Activated T-helper 1 cell treated with anti-CD3 and anti-CD28 coated beads, Interleukin-12 subunit alpha, Interleukin-12 subunit beta, Interleukin-2, Interleukin-4 antibody, amounts not matched to agents 30 ng/mL and 10 ng/mL and 1 ng/mL, durations not matched to agents 14 hours and 24 hours and 36 hours (primary cell): ENCODE measurements around the gene DPEP2. TPM values are rescaled to one million over a fixed set of nuclear protein-coding genes. Genes with fewer than 3 reads are reported as not detected.
"Not testable (repeated sequence)": the region's sequence is repeated elsewhere in the genome, so short reads cannot be mapped to it uniquely, and the experiment has no call there.

ENCODE experiments used
- DNase-seq: peaks from one replicate; pipeline ENCODE4 v3.0.0; 2021; ENCODE audit warnings: low spot score
- H3K27ac Mint-ChIP-seq: one replicate; pipeline ENCODE4 v1.8.0; 2021; ENCODE audit warnings: mild to moderate bottlenecking, mixed read lengths
- H3K27me3 Mint-ChIP-seq: one replicate; pipeline ENCODE4 v1.8.0; 2022; ENCODE audit warnings: mild to moderate bottlenecking, moderate library complexity, mixed read lengths; ENCODE audit not compliant: insufficient read depth
- H3K36me3 Mint-ChIP-seq: one replicate; pipeline ENCODE4 v1.8.0; 2021; ENCODE audit warnings: low read depth, mixed read lengths
- H3K4me1 Mint-ChIP-seq: one replicate; pipeline ENCODE4 v1.8.0; 2021; ENCODE audit warnings: low read depth, mixed read lengths
- H3K4me3 Mint-ChIP-seq: one replicate; pipeline ENCODE4 v1.8.0; 2021; ENCODE audit warnings: mild to moderate bottlenecking, moderate library complexity, mixed read lengths
- H3K9me3 Mint-ChIP-seq: one replicate; pipeline ENCODE4 v1.8.0; 2021; ENCODE audit warnings: mixed read lengths
- intact Hi-C: fragments of 100-400 bp; cut with micrococcal nuclease; formaldehyde crosslinking; loops from one replicate; pipeline ENCODE4 v1.15.1; 2024
- total RNA-seq: library from RNA; stranded (reverse); gene quantifications from 2 replicates; pipeline ENCODE4 v1.2.3, GENCODE V29; 2022

Gene DPEP2
- total RNA-seq, 1 donor from 2014 or later, result 2.4 TPM

DNA sequence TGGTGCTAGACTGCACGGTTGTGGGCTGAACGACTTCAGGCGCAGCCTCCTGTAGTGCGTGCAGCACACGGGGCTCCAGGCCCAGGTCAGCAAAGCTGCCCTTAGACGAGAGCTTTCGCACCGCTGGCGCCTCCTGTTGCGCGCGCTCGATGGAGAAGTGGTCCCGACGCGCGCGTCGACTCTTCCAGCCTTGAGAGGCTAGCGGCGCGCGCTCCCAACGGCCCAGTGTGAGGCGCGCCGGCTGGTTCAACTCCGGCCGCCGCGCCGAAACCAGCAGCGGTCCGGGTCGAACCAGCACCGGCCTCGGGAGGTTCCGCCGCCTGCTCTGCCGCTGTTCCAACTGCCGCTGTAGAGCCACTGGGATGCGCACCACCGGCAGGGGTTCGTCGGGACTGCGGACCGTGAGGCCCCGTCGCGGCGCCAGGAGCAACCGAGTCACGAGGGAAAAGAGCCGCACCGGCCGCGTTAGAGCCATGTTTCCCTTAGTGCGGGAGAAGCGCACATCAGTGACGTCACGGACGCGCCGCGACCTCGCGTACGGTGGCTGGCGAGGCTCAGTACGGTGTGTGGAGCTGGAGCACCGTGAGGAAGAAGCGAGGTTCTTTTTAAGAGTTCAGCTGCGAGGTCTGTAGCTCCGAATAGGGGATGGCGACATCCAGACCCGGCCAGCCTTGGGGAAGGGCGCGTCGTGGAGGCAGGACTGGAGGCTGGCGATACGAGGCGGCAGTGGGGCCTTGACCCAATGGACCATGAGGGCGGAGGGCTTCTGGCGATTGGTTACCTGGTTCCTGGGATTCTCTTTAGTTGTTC lies 23.6 kb upstream of the DPEP2 start, which contains the start of the genes DDX28 and DUS2:
Gene DDX28 (minus strand): TSS at position 505 of the 810 bp plus-strand sequence. CDS start 30 bp downstream, at position 475.
Gene DUS2 (plus strand): TSS at position 557 of the 810 bp plus-strand sequence. CDS start 14,740 bp downstream, outside the sequence.
- intact Hi-C loops, result loop anchor here (1.0 kb wide), 7 partner anchors 17 to 177 kb away; partner anchors contain the start of genes NFATC3, NUTF2, PSKH1 and SLC12A4
- peaks cover 32% of the 10 kb centered on the region for H3K36me3 Mint-ChIP-seq
- peak within 1 kb of the TSS; percentile 100 for H3K4me3 Mint-ChIP-seq
- H3K27ac Mint-ChIP-seq, result peak within 1 kb of the TSS; percentile 96
- no peaks in the 10 kb centered on the region for H3K27me3 Mint-ChIP-seq
- DNase-seq, result peak; percentile 93
- H3K4me1 Mint-ChIP-seq, result peaks cover 26% of the 10 kb centered on the region
- no peaks in the 10 kb centered on the region for H3K9me3 Mint-ChIP-seq

DNA sequence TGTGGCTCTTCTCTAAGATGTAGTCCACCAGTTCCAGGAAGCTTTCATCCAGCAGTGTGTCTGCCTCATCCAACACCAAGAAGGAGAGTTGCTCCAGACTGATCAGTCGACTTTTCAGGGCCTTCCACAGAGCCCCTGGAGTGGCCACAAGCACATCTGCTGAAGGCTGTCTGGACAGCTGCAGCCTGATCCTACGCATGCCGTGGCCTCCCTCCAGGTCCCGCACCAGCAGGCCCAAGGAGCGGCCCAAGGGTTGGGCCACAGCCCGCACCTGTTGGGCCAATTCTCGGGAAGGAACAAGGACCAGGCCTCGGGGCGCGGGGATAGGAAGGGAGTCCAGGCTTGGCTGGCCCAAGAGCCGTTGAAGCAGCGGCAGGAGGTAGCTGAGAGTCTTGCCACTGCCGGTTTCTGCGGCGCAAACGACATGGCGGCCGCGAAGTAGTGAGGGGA lies 23.0 kb upstream of the DPEP2 start:
- no peak for DNase-seq
- peak overlapping the region; percentile 100 for H3K4me3 Mint-ChIP-seq
- H3K9me3 Mint-ChIP-seq, result no peaks in the 10 kb centered on the region
- intact Hi-C loops, result no loop called here
- no peaks in the 10 kb centered on the region for H3K27me3 Mint-ChIP-seq
- H3K27ac Mint-ChIP-seq, result peak overlapping the region; percentile 96
- peaks cover 26% of the 10 kb centered on the region for H3K36me3 Mint-ChIP-seq
- H3K4me1 Mint-ChIP-seq, result peaks cover 21% of the 10 kb centered on the region

DNA sequence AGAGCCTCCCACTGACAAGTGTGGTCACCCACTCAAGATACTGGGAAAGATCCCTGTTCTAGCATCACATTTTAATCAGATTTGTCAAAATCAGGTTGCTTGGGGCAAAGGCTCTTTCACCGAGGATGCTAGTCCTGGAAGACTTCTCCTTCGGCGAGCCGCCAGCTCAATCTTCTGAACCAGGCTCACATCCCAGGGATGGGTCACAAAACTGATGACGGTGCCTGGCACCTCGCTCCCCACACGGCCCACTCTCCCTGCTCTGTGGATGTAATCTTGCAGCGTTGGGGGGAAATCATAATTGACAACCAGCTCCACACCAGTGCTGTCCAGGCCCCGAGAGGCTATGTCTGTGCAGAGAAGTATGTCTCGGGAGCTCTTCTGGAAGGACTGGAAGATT lies 22.2 kb upstream of the DPEP2 start:
- Mint-ChIP-seq H3K4me1 (peaks cover 21% of the 10 kb centered on the region), H3K36me3 (peaks cover 21% of the 10 kb centered on the region), H3K27me3 (no peaks in the 10 kb centered on the region), H3K4me3 (peak overlapping the region; percentile 100), H3K27ac (peak overlapping the region; percentile 40), H3K9me3 (no peaks in the 10 kb centered on the region)
- no peak for DNase-seq
- intact Hi-C loops, result no loop called here

- Mint-ChIP-seq H3K36me3 (peaks cover 17% of the 10 kb centered on the region), H3K27ac (no peak overlapping the region), H3K27me3 (no peaks in the 10 kb centered on the region), H3K9me3 (no peaks in the 10 kb centered on the region), H3K4me3 (no peak overlapping the region), H3K4me1 (peaks cover 21% of the 10 kb centered on the region)
- intact Hi-C loops, result no loop called here
- no peak for DNase-seq
These were observed 19.9 kb upstream of the DPEP2 start for GRCh38 chr16:68019167-68019680.

DNA sequence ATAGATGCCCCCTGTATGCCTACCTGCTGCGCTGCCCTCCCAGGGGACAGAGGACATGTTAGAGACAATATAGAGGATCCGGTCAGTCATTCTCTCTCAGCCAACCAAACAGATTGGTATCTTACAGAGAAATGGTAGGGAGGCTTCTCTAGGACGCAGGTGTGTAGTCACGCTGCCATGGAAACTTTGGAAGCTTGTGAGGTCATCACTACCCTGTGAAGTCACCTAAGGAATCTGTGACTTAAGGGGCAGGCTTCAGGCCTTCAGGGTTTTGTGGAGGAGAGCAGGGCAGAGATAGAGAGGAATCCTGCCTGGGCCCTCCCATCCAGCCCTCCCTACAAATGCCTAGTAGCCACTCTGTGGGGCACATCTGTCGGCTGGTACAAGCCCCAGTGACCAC lies 16.4 kb upstream of the DPEP2 start, which contains the start of gene DPEP2NB:
Gene DPEP2NB (minus strand): TSS at position 231 of the 400 bp plus-strand sequence. CDS start 141 bp downstream, at position 90.
- intact Hi-C loops, result no loop called here
- no peak for DNase-seq
- Mint-ChIP-seq H3K9me3 (no peaks in the 10 kb centered on the region), H3K27ac (no peak within 1 kb of the TSS), H3K4me1 (peaks cover 5% of the 10 kb centered on the region), H3K36me3 (no peaks in the 10 kb centered on the region), H3K4me3 (no peak within 1 kb of the TSS), H3K27me3 (no peaks in the 10 kb centered on the region)

DNA sequence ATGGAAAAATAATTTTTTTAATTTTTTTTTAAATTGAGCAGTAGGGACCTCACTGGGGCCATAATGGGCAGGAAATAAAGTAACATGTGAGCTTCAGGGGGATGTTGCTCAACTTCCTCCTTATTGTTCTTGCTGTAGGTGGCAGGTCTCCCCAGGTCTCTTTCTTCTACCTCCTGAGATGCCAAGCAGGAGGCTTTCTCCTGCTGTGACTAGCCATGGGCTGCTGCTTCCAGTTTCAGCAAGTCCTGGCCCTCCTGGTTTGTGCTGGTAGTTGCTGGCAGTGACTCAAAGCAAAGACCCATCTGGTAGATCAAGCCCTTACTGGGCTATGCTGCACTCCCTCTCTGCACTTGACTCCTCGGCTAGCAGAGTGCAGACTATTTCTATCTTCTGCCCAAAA lies 14.2 kb upstream of the DPEP2 start:
- intact Hi-C loops, result no loop called here
- DNase-seq, result no peak
- Mint-ChIP-seq H3K36me3 (no peaks in the 10 kb centered on the region), H3K4me1 (peaks cover 4% of the 10 kb centered on the region), H3K27ac (no peak overlapping the region), H3K27me3 (no peaks in the 10 kb centered on the region), H3K4me3 (no peak overlapping the region), H3K9me3 (no peaks in the 10 kb centered on the region)

GRCh38 chr16:68009872-68010271 lies 10.6 kb upstream of the DPEP2 start:
- H3K4me1 Mint-ChIP-seq, result peaks cover 22% of the 10 kb centered on the region
- H3K27me3 Mint-ChIP-seq, H3K4me3 Mint-ChIP-seq, H3K27ac Mint-ChIP-seq, H3K36me3 Mint-ChIP-seq, H3K9me3 Mint-ChIP-seq, intact Hi-C loops, DNase-seq: not testable (repeated sequence)

DNA sequence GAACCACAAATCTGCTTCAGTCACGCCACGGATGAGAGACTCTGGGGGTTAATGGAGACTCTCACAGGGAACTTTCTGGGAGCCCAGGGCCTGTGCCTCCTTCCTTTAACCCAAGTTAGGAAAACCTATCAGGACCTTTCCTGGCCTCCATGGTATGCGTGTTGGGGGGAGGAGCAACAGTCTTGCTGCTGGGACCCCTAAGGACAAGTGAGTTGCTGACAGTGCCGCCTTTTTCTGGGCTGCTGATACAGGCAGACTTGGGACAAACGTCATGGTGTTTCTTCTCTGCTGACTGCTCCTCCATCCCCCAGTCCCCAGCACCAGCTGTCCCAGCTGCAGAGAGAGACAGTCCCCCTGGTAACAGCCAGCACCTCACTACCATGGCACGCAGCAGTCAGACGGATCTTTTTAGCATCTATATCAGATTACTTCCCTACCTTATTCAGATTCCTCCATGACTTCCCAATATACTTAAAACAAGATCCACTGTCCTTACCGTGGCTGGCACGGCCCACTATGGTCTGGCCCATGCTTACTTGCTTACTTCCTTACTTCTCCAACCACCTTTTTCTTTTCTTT lies 10.0 kb upstream of the DPEP2 start:
- intact Hi-C loops, result no loop called here
- Mint-ChIP-seq H3K27ac (no peak overlapping the region), H3K4me3 (no peak overlapping the region), H3K9me3 (no peaks in the 10 kb centered on the region), H3K27me3 (no peaks in the 10 kb centered on the region), H3K4me1 (peaks cover 24% of the 10 kb centered on the region), H3K36me3 (no peaks in the 10 kb centered on the region)
- no peak for DNase-seq

GRCh38 chr16:68005786-68006286 lies 6.6 kb upstream of the DPEP2 start:
- Mint-ChIP-seq H3K9me3 (no peaks in the 10 kb centered on the region), H3K27me3 (no peaks in the 10 kb centered on the region), H3K36me3 (no peaks in the 10 kb centered on the region), H3K27ac (peak overlapping the region; percentile 91), H3K4me3 (peak overlapping the region; percentile 48), H3K4me1 (peaks cover 20% of the 10 kb centered on the region)
- DNase-seq, result peak; percentile 42
- intact Hi-C loops, result no loop called here

DNA sequence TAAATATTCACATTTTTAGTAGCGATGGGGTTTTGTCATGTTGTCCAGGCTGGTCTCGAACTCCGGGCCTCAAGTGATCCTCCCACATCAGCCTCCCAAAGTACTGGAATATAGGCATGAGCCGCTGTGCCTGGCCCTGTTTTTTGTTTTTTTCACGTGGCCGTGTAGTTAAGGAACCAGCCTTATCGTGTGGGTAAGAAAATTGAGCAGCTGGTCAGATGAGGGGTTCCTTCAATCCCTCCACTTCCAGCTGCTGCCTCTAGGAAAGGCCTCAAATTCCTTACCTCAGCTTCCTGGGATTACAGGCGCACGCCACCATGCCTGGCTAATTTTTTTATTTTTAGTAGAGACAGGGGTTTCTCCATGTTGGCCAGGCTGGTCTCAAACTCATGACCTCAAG lies 5.9 kb upstream of the DPEP2 start:
- Mint-ChIP-seq H3K36me3 (no peaks in the 10 kb centered on the region), H3K4me3 (no peak overlapping the region), H3K27me3 (no peaks in the 10 kb centered on the region), H3K27ac (peak overlapping the region; percentile 91), H3K4me1 (peaks cover 25% of the 10 kb centered on the region), H3K9me3 (no peaks in the 10 kb centered on the region)
- intact Hi-C loops, result no loop called here
- DNase-seq, result no peak

- no peak for DNase-seq
- Mint-ChIP-seq H3K9me3 (no peaks in the 10 kb centered on the region), H3K27ac (no peak overlapping the region), H3K4me3 (no peak overlapping the region), H3K36me3 (peaks cover 2% of the 10 kb centered on the region), H3K27me3 (no peaks in the 10 kb centered on the region), H3K4me1 (peaks cover 41% of the 10 kb centered on the region)
- intact Hi-C loops, result no loop called here
These were observed 3.7 kb upstream of the DPEP2 start for GRCh38 chr16:68003031-68003430.

- H3K27ac Mint-ChIP-seq, result peak overlapping the region; percentile 72
- intact Hi-C loops, result no loop called here
These were observed 1.2 kb upstream of the DPEP2 start for GRCh38 chr16:68000450-68000849.

GRCh38 chr16:67999985-68000384 lies 701 bp upstream of the DPEP2 start:
- H3K36me3 Mint-ChIP-seq, result peaks cover 2% of the 10 kb centered on the region
- H3K4me3 Mint-ChIP-seq, result peak overlapping the region; percentile 85
- peak overlapping the region; percentile 94 for H3K27ac Mint-ChIP-seq
- peaks cover 34% of the 10 kb centered on the region for H3K4me1 Mint-ChIP-seq
- no peaks in the 10 kb centered on the region for H3K9me3 Mint-ChIP-seq
- no peaks in the 10 kb centered on the region for H3K27me3 Mint-ChIP-seq
- DNase-seq, result no peak
- intact Hi-C loops, result no loop called here

More at GRCh38 chr16:68000450-68000849, 1.2 kb upstream of the DPEP2 start:
- H3K4me1 Mint-ChIP-seq, result peaks cover 34% of the 10 kb centered on the region
- no peaks in the 10 kb centered on the region for H3K9me3 Mint-ChIP-seq
- H3K4me3 Mint-ChIP-seq, result peak overlapping the region; percentile 85
- no peak for DNase-seq
- no peaks in the 10 kb centered on the region for H3K27me3 Mint-ChIP-seq
- peaks cover 2% of the 10 kb centered on the region for H3K36me3 Mint-ChIP-seq
